DMS153 (cell line): ENCODE measurements around the gene ANKS6.

Source experiments
- DNase-seq: peaks from one replicate; lab custom pipeline; 2025; lab: John Stamatoyannopoulos, UW

ANKS6 gene

GRCh38 chr9:98772364-98773155, 23.8 kb downstream of the ANKS6 start:
- no peak for DNase-seq

- no peak for DNase-seq
Measured at GRCh38 chr9:98771209-98771874, 25.0 kb downstream of the ANKS6 start.

GRCh38 chr9:98770717-98771116, 25.6 kb downstream of the ANKS6 start:
- no peak for DNase-seq

GRCh38 chr9:98768344-98768743, 28.0 kb downstream of the ANKS6 start:
- no peak for DNase-seq

- no peak for DNase-seq
Measured at GRCh38 chr9:98767915-98768314, 28.4 kb downstream of the ANKS6 start.

GRCh38 chr9:98767196-98767595, 29.2 kb downstream of the ANKS6 start:
- no peak for DNase-seq

- DNase-seq, result no peak
Measured at GRCh38 chr9:98766586-98766985, 29.8 kb downstream of the ANKS6 start.

- DNase-seq, result no peak
Measured at GRCh38 chr9:98765256-98765655, 31.1 kb downstream of the ANKS6 start.

GRCh38 chr9:98763986-98764745, 32.2 kb downstream of the ANKS6 start:
- DNase-seq, result no peak

- no peak for DNase-seq
Measured at GRCh38 chr9:98760231-98760630, 36.1 kb downstream of the ANKS6 start.

- no peak for DNase-seq
Measured at GRCh38 chr9:98755006-98755618, 41.2 kb downstream of the ANKS6 start.

GRCh38 chr9:98751210-98751609, 45.1 kb downstream of the ANKS6 start:
- no peak for DNase-seq

- DNase-seq, result no peak
Measured at GRCh38 chr9:98750364-98751060, 45.8 kb downstream of the ANKS6 start.

GRCh38 chr9:98747476-98747875, 48.9 kb downstream of the ANKS6 start:
- DNase-seq, result no peak

- no peak for DNase-seq
Measured at GRCh38 chr9:98745470-98745869, 50.9 kb downstream of the ANKS6 start.

- no peak for DNase-seq
Measured at GRCh38 chr9:98743818-98744611, 52.3 kb downstream of the ANKS6 start.

GRCh38 chr9:98743329-98743728, 53.0 kb downstream of the ANKS6 start:
- DNase-seq, result no peak

GRCh38 chr9:98742325-98743280, 53.8 kb downstream of the ANKS6 start:
- no peak for DNase-seq

- DNase-seq, result no peak
Measured at GRCh38 chr9:98740226-98740881, 56.0 kb downstream of the ANKS6 start.
